Neural progenitor cell (in vitro differentiated cells): ENCODE results near the gene WDR62. TPM values are rescaled to one million over a fixed set of nuclear protein-coding genes. Genes with fewer than 3 reads are reported as not detected.

Source experiments
- DNase-seq: peaks from one replicate; pipeline ENCODE4 v3.0.0-alpha.2; 2016; ENCODE audit warnings: low spot score
- H2AFZ ChIP-seq: fragments of 200-600 bp; sonication (generic); replicated peaks from 2 replicates; pipeline ENCODE4 v1.6.1; 2016; ENCODE audit warnings: antibody characterized with exemption
- H3F3A ChIP-seq: fragments of 200-600 bp; sonication (generic); 2 replicates; pipeline ENCODE4 v1.6.1; 2016; ENCODE audit warnings: antibody characterized with exemption, low read depth
- H3K27ac ChIP-seq: fragments of 200-600 bp; sonication (generic); 2 replicates; pipeline ENCODE4 v1.5.1; 2016; ENCODE audit warnings: mild to moderate bottlenecking
- H3K27me3 ChIP-seq: fragments of 200-600 bp; sonication (generic); 2 replicates; pipeline ENCODE4 v1.6.1; 2016; ENCODE audit warnings: mild to moderate bottlenecking, moderate library complexity
- H3K36me3 ChIP-seq: fragments of 200-600 bp; sonication (generic); 2 replicates; pipeline ENCODE4 v1.5.1; 2016
- H3K4me1 ChIP-seq: fragments of 200-600 bp; sonication (generic); 2 replicates; pipeline ENCODE4 v1.6.1; 2016; ENCODE audit warnings: mixed run types
- H3K4me2 ChIP-seq: fragments of 200-600 bp; sonication (generic); 2 replicates; pipeline ENCODE4 v1.6.1; 2016
- H3K4me3 ChIP-seq: fragments of 200-600 bp; sonication (generic); 2 replicates; pipeline ENCODE4 v1.5.1; 2016
- H3K79me2 ChIP-seq: fragments of 200-600 bp; sonication (generic); 2 replicates; pipeline ENCODE4 v1.6.1; 2016; ENCODE audit warnings: low read depth
- H3K9ac ChIP-seq: fragments of 200-600 bp; sonication (generic); 2 replicates; pipeline ENCODE4 v1.6.1; 2016
- H3K9me3 ChIP-seq: fragments of 200-600 bp; sonication (generic); 2 replicates; pipeline ENCODE4 v1.5.1; 2016; ENCODE audit warnings: low read depth
- H4K20me1 ChIP-seq: fragments of 200-600 bp; sonication (generic); 2 replicates; pipeline ENCODE4 v1.6.1; 2016; ENCODE audit warnings: low read depth
- H3K27ac Mint-ChIP-seq: 3 replicates; pipeline ENCODE4 v1.8.0; 2021; ENCODE audit warnings: mixed read lengths
- H3K27me3 Mint-ChIP-seq: 2 replicates; pipeline ENCODE4 v1.8.0; 2022; ENCODE audit warnings: low read depth, mild to moderate bottlenecking, inconsistent platforms, moderate library complexity, mixed read lengths; ENCODE audit not compliant: insufficient read depth
- H3K36me3 Mint-ChIP-seq: 3 replicates; pipeline ENCODE4 v1.8.0; 2021; ENCODE audit warnings: mixed read lengths
- H3K4me1 Mint-ChIP-seq: 3 replicates; pipeline ENCODE4 v1.8.0; 2021; ENCODE audit warnings: mixed read lengths
- H3K4me3 Mint-ChIP-seq: 3 replicates; pipeline ENCODE4 v1.8.0; 2021; ENCODE audit warnings: mild to moderate bottlenecking, moderate library complexity, mixed read lengths
- H3K9me3 Mint-ChIP-seq: 3 replicates; pipeline ENCODE4 v1.8.0; 2020; ENCODE audit warnings: mixed read lengths
- EZH2 ChIP-seq: fragments of 200-600 bp; sonication (generic); IDR thresholded peaks from 2 replicates; pipeline ENCODE4 v1.6.1; 2017; ENCODE audit warnings: antibody characterized with exemption, mild to moderate bottlenecking, moderate library complexity
- EZH2phosphoT487 ChIP-seq: fragments of 200-600 bp; sonication (generic); IDR thresholded peaks from 2 replicates; pipeline ENCODE4 v1.6.1; 2017; ENCODE audit warnings: antibody characterized with exemption
- total RNA-seq: library from RNA; depleted of rRNA; stranded (reverse); fragments of >200 nt; gene quantifications from 2 replicates; pipeline ENCODE4 v1.2.3, GENCODE V29; 2015; ENCODE audit warnings: low replicate concordance
- TF ChIP-seq, protein P1 (sequence below): fragments of 200-600 bp; sonication (generic); IDR thresholded peaks from 2 replicates; pipeline ENCODE4 v1.5.1; 2017; ENCODE audit warnings: antibody characterized with exemption, mild to moderate bottlenecking

WDR62 gene
- total RNA-seq, 1 donor from 2014 or later = 12.0 TPM

DNA sequence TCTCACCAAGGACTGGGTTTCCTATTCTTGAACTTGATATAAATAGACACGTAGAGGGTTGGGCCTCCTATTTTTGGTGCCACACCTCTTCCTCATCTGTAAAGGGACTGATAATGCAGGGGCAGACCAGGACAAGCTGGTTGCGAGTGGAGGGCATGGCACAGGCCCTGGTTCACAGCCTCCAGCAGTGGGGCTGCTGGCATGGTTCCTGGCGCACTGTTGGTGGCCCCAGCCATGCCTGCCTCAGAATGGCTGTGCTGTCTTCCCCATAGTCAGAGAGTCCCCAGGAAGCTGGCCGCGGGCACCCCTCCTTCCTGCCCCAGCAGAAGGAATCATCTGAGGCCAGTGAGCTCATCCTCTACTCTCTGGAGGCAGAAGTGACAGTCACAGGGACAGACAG is 45.8 kb downstream of the WDR62 start:
- TF ChIP-seq EZH2 (no peak), EZH2phosphoT487 (no peak)
- TF ChIP-seq, protein P1, sequence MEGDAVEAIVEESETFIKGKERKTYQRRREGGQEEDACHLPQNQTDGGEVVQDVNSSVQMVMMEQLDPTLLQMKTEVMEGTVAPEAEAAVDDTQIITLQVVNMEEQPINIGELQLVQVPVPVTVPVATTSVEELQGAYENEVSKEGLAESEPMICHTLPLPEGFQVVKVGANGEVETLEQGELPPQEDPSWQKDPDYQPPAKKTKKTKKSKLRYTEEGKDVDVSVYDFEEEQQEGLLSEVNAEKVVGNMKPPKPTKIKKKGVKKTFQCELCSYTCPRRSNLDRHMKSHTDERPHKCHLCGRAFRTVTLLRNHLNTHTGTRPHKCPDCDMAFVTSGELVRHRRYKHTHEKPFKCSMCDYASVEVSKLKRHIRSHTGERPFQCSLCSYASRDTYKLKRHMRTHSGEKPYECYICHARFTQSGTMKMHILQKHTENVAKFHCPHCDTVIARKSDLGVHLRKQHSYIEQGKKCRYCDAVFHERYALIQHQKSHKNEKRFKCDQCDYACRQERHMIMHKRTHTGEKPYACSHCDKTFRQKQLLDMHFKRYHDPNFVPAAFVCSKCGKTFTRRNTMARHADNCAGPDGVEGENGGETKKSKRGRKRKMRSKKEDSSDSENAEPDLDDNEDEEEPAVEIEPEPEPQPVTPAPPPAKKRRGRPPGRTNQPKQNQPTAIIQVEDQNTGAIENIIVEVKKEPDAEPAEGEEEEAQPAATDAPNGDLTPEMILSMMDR = no peak
- H3K36me3 ChIP-seq = no peaks in the 10 kb centered on the region

DNA sequence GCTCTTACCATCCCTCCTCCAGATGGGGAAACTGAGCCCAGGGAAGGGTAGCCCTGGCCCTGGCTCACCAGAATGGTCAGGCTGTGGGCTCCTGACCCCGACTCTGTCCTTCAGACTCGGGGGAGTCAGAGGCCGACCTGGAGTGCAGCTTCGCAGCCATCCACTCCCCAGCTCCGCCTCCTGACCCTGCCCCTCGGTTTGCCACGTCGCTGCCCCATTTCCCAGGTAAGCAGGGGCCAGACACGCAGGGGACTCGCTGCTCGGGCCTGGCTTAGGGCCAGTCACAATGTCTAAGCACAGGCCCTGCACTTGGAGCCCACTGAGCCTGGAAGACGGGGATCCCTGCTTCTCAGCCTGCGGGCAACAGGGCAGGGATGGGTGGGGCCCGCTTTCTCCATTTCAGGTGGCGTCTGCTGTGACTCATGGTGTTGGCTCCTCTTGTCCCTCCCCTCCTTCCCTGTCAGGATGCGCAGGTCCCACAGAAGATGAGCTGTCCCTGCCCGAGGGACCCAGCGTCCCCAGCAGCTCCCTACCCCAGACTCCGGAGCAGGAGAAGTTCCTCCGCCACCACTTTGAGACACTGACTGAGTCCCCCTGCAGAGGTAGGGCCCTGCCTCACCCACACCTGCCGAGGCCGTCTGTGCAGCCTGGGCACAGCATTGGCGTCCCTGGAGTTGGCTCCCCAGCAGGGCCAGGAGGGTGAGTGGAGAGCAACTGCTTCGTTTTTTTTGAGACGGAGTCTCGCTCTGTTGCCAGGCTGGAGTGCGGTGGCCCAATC is 47.0 kb downstream of the WDR62 start:
- Histone ChIP-seq H3K36me3 (no peaks in the 10 kb centered on the region), H3K4me2 (no peak overlapping the region), H3K9me3 (no peaks in the 10 kb centered on the region), H3K9ac (no peak overlapping the region), H4K20me1 (no peaks in the 10 kb centered on the region), H3K4me1 (no peaks in the 10 kb centered on the region), H3K27me3 (no peaks in the 10 kb centered on the region), H2AFZ (no peak overlapping the region), H3K4me3 (no peak overlapping the region), H3K27ac (no peak overlapping the region), H3K79me2 (no peaks in the 10 kb centered on the region), H3F3A (no peaks in the 10 kb centered on the region)
- TF ChIP-seq, protein P1 = no peak
- TF ChIP-seq EZH2 (no peak), EZH2phosphoT487 (no peak)
- Mint-ChIP-seq H3K4me1 (no peaks in the 10 kb centered on the region), H3K4me3 (no peak overlapping the region), H3K36me3 (peaks cover 9% of the 10 kb centered on the region), H3K27ac (no peak overlapping the region), H3K27me3 (peaks cover 4% of the 10 kb centered on the region), H3K9me3 (no peaks in the 10 kb centered on the region)
- DNase-seq = no peak

More for the DNA sequence above, 45.8 kb downstream of the WDR62 start:
- no peak overlapping the region for H3K4me3 ChIP-seq
- H3K4me3 Mint-ChIP-seq = no peak overlapping the region
- no peak overlapping the region for H3K27ac ChIP-seq
- H3K27me3 ChIP-seq = no peaks in the 10 kb centered on the region
- no peaks in the 10 kb centered on the region for H3K79me2 ChIP-seq
- H3K9me3 ChIP-seq = no peaks in the 10 kb centered on the region
- H3K9me3 Mint-ChIP-seq = no peaks in the 10 kb centered on the region
- H3K27ac Mint-ChIP-seq = no peak overlapping the region
- no peak overlapping the region for H3K4me2 ChIP-seq
- H2AFZ ChIP-seq = no peak overlapping the region
- H3K4me1 ChIP-seq = no peaks in the 10 kb centered on the region
- peaks cover 8% of the 10 kb centered on the region for H3K36me3 Mint-ChIP-seq
- no peaks in the 10 kb centered on the region for H3F3A ChIP-seq
- H3K27me3 Mint-ChIP-seq = peaks cover 3% of the 10 kb centered on the region
- no peak overlapping the region for H3K9ac ChIP-seq
- no peaks in the 10 kb centered on the region for H3K4me1 Mint-ChIP-seq
- DNase-seq = no peak
- no peaks in the 10 kb centered on the region for H4K20me1 ChIP-seq

- Histone ChIP-seq H2AFZ (no peak overlapping the region), H3F3A (peaks cover 8% of the 10 kb centered on the region), H4K20me1 (no peaks in the 10 kb centered on the region), H3K27me3 (no peaks in the 10 kb centered on the region), H3K27ac (no peak overlapping the region), H3K4me2 (no peak overlapping the region), H3K36me3 (no peaks in the 10 kb centered on the region), H3K4me3 (no peak overlapping the region), H3K9me3 (no peaks in the 10 kb centered on the region), H3K4me1 (no peaks in the 10 kb centered on the region), H3K79me2 (no peaks in the 10 kb centered on the region), H3K9ac (no peak overlapping the region)
- Mint-ChIP-seq H3K27me3 (peaks cover 4% of the 10 kb centered on the region), H3K27ac (no peak overlapping the region), H3K36me3 (peaks cover 7% of the 10 kb centered on the region), H3K4me3 (no peak overlapping the region), H3K4me1 (peaks cover 5% of the 10 kb centered on the region), H3K9me3 (no peaks in the 10 kb centered on the region)
- no peak for DNase-seq
- TF ChIP-seq EZH2phosphoT487 (no peak), EZH2 (no peak)
- TF ChIP-seq, protein P1 = no peak
Observed at GRCh38 chr19:36103040-36103626, 48.4 kb downstream of the WDR62 start.
